OCI-LY1 (cell line): ENCODE results near the gene REPS1.

Experiments used
- EZH2 ChIP-seq: fragments of 200-600 bp; sonication (generic), shearing (Covaris generic); IDR thresholded peaks from 2 replicates; pipeline ENCODE4 v1.8.0; 2017; ENCODE audit warnings: borderline replicate concordance, mixed run types, mild to moderate bottlenecking, antibody characterized with exemption, low read length, moderate library complexity, mixed read lengths
- TF ChIP-seq, protein P1 (sequence below): fragments of 200-600 bp; sonication (generic), shearing (Covaris generic); IDR thresholded peaks from 2 replicates; pipeline ENCODE4 v1.5.1; 2017; ENCODE audit warnings: mild to moderate bottlenecking, antibody characterized with exemption, low read length, moderate library complexity, mixed read lengths

DNA sequence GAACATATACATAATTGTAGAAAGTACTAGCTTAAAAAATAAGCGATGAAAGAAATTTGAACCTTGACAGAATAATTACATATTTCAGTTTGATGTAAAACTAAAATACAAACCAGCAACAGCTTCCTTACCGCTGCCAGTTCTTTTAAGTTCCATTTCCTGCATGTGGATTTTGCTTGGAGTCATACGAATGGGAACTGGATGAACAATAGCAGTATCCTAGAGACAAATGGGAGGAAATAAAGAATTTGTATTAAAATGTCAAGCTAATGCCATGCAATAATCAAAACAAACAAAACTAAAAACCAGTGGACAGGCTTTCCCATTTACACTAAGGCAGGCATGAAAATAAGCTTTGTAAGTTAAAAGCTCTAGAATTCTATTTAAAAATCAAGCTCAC, 67.1 kb downstream of the REPS1 start:
- TF ChIP-seq, protein P1, sequence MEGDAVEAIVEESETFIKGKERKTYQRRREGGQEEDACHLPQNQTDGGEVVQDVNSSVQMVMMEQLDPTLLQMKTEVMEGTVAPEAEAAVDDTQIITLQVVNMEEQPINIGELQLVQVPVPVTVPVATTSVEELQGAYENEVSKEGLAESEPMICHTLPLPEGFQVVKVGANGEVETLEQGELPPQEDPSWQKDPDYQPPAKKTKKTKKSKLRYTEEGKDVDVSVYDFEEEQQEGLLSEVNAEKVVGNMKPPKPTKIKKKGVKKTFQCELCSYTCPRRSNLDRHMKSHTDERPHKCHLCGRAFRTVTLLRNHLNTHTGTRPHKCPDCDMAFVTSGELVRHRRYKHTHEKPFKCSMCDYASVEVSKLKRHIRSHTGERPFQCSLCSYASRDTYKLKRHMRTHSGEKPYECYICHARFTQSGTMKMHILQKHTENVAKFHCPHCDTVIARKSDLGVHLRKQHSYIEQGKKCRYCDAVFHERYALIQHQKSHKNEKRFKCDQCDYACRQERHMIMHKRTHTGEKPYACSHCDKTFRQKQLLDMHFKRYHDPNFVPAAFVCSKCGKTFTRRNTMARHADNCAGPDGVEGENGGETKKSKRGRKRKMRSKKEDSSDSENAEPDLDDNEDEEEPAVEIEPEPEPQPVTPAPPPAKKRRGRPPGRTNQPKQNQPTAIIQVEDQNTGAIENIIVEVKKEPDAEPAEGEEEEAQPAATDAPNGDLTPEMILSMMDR, result no peak
- TF ChIP-seq EZH2, result no peak
